Lower leg skin (tissue), 3 donors: ENCODE measurements around the gene TUG1.

Source experiments
- CTCF ChIP-seq, 3 donors: fragments of 450-650 bp; IDR thresholded peaks; one replicate each; pipeline ENCODE4 v1.5.1; 2016; ENCODE audit warnings: antibody characterized with exemption in 3 of 3, mild to moderate bottlenecking in 3 of 3, moderate library complexity in 2 of 3
- POLR2A ChIP-seq, 2 donors: fragments of 450-650 bp; IDR thresholded peaks; one replicate each; pipeline ENCODE4 v1.6.1; 2016 to 2017; ENCODE audit warnings: antibody characterized with exemption in 2 of 2, mild to moderate bottlenecking in 1 of 2, moderate library complexity in 1 of 2

GRCh38 chr22:30969532-30970355, 679 bp downstream of the TUG1 start:
- TF ChIP-seq POLR2A (IDR thresholded peaks at IDR 0.05) (no peak), CTCF (IDR thresholded peaks at IDR 0.05) (no peak)
